IMR-90 (cell line): Measurements from ENCODE around the gene PPP1R16B. TPM values are rescaled to one million over a fixed set of nuclear protein-coding genes. Genes with fewer than 3 reads are reported as not detected.

Experiments
- ATAC-seq: fragments of 200-7000 bp; cut with Tn5 transposase; 2 replicates; pipeline ENCODE4 v1.9.1; 2020; ENCODE audit warnings: low read depth, mild to moderate bottlenecking, moderate library complexity
- BruUV-seq: library from RNA; stranded (reverse); fragments of 400-500 nt; replicated peaks from 2 replicates; lab custom pipeline; 2021; lab: Mats Ljungman, UMichigan
- CTCF ChIA-PET: fragments of 300-600 bp; formaldehyde crosslinking; extraction: SDS; loops from one replicate; lab custom pipeline; 2021; ENCODE audit warnings: antibody characterized with exemption; lab: Yijun Ruan, JAX
- POLR2A ChIA-PET: fragments of 300-600 bp; sonication (Branson Sonifier 250); formaldehyde crosslinking; loops from one replicate; lab custom pipeline; 2022; ENCODE audit warnings: antibody characterized with exemption; ENCODE audit not compliant: unreplicated experiment; lab: Charles Lee
- DNase-seq: peaks from one replicate; pipeline ENCODE4 v3.0.0; 2013
- H2AFZ ChIP-seq: replicated peaks from 2 replicates; pipeline ENCODE3; 2013; ENCODE audit warnings: low read length, mild to moderate bottlenecking; ENCODE audit not compliant: poor library complexity
- H2AK5ac ChIP-seq: 2 replicates; pipeline ENCODE4 v1.6.1; 2013; ENCODE audit warnings: low read depth, low read length, inconsistent platforms
- H2AK9ac ChIP-seq: replicated peaks from 2 replicates; pipeline ENCODE3; 2013; ENCODE audit warnings: mild to moderate bottlenecking, low read depth, low read length, moderate library complexity; ENCODE audit not compliant: poor library complexity
- H2BK120ac ChIP-seq: 2 replicates; pipeline ENCODE4 v1.6.1; 2013; ENCODE audit warnings: low read depth, low read length, inconsistent platforms
- H2BK15ac ChIP-seq: 3 replicates; pipeline ENCODE4 v1.6.1; 2013; ENCODE audit warnings: low read depth, low read length, inconsistent platforms
- H2BK20ac ChIP-seq: 2 replicates; pipeline ENCODE4 v1.6.1; 2013; ENCODE audit warnings: low read depth, mild to moderate bottlenecking, inconsistent platforms, low read length, moderate library complexity
- H2BK5ac ChIP-seq: 2 replicates; pipeline ENCODE4 v1.6.1; 2013; ENCODE audit warnings: mild to moderate bottlenecking, low read depth, low read length, inconsistent platforms; ENCODE audit not compliant: poor library complexity, severe bottlenecking
- H3K14ac ChIP-seq: replicated peaks from 2 replicates; pipeline ENCODE4 v1.6.1; 2013; ENCODE audit warnings: low read depth, low read length, inconsistent platforms
- H3K18ac ChIP-seq: 2 replicates; pipeline ENCODE4 v1.6.1; 2013; ENCODE audit warnings: low read depth, low read length, control low read depth
- H3K23ac ChIP-seq: 2 replicates; pipeline ENCODE4 v1.6.1; 2013; ENCODE audit warnings: low read depth, low read length, inconsistent platforms
- H3K27ac ChIP-seq: 2 replicates; pipeline ENCODE4 v1.5.1; 2013; ENCODE audit warnings: mild to moderate bottlenecking, control low read depth, low read length; ENCODE audit not compliant: insufficient read depth
- H3K27me3 ChIP-seq: 2 replicates; pipeline ENCODE4 v1.6.1; 2013; ENCODE audit warnings: low read length; ENCODE audit not compliant: control insufficient read depth, insufficient read depth
- H3K36me3 ChIP-seq: 2 replicates; pipeline ENCODE4 v1.6.1; 2013; ENCODE audit warnings: low read length, mixed read lengths; ENCODE audit not compliant: control insufficient read depth, insufficient read depth
- H3K4ac ChIP-seq: 2 replicates; pipeline ENCODE4 v1.6.1; 2013; ENCODE audit warnings: low read depth, low read length, inconsistent platforms
- H3K4me1 ChIP-seq: 2 replicates; pipeline ENCODE4 v1.6.1; 2013; ENCODE audit warnings: low read length, mixed read lengths; ENCODE audit not compliant: control insufficient read depth, insufficient read depth
- H3K4me2 ChIP-seq: 2 replicates; pipeline ENCODE4 v1.6.1; 2013; ENCODE audit warnings: low read depth, mild to moderate bottlenecking, control low read depth, low read length, moderate library complexity
- H3K4me3 ChIP-seq: 2 replicates; pipeline ENCODE4 v1.5.1; 2013; ENCODE audit warnings: low read depth, mild to moderate bottlenecking, control low read depth, low read length, moderate library complexity; ENCODE audit not compliant: insufficient read depth
- H3K56ac ChIP-seq: 2 replicates; pipeline ENCODE4 v1.6.1; 2013; ENCODE audit warnings: low read length, inconsistent platforms; ENCODE audit not compliant: insufficient read depth; ENCODE audit errors: extremely low read depth
- H3K79me1 ChIP-seq, 2 experiments: 2 replicates each; pipeline ENCODE4 v1.6.1; 2013; ENCODE audit warnings: low read length in 2 of 2, inconsistent platforms in 1 of 2, low read depth in 1 of 2
- H3K9ac ChIP-seq: 2 replicates; pipeline ENCODE4 v1.6.1; 2013; ENCODE audit warnings: low read depth, low read length, control low read depth
- H3K9me1 ChIP-seq: 2 replicates; pipeline ENCODE4 v1.6.1; 2013; ENCODE audit warnings: low read length, inconsistent platforms; ENCODE audit not compliant: insufficient read depth
- H3K9me3 ChIP-seq: 2 replicates; pipeline ENCODE4 v1.6.1; 2013; ENCODE audit warnings: low read length; ENCODE audit not compliant: control insufficient read depth, insufficient read depth
- H4K20me1 ChIP-seq: 2 replicates; pipeline ENCODE4 v1.6.1; 2013; ENCODE audit warnings: low read length, inconsistent platforms; ENCODE audit not compliant: insufficient read depth
- H4K5ac ChIP-seq: 2 replicates; pipeline ENCODE4 v1.6.1; 2013; ENCODE audit warnings: mild to moderate bottlenecking, low read depth, low read length, control low read depth
- H4K8ac ChIP-seq, 2 experiments: 2 replicates each; pipeline ENCODE4 v1.6.1; 2013; ENCODE audit warnings: low read depth in 2 of 2, low read length in 2 of 2, control low read depth in 1 of 2, inconsistent platforms in 1 of 2
- H4K91ac ChIP-seq: 2 replicates; pipeline ENCODE4 v1.6.1; 2013; ENCODE audit warnings: low read depth, low read length, inconsistent platforms; ENCODE audit not compliant: insufficient read depth
- CEBPB ChIP-seq: IDR thresholded peaks from 2 replicates; pipeline ENCODE4 v1.6.1; 2012; ENCODE audit warnings: low read depth, low read length, improper control_type of control experiment
- CHD1 ChIP-seq: IDR thresholded peaks from 2 replicates; pipeline ENCODE4 v1.6.1; 2012; ENCODE audit warnings: low read depth, low read length, improper control_type of control experiment
- CTCF ChIP-seq: conservative IDR thresholded peaks from 2 replicates; pipeline ENCODE4 v1.5.1; 2012; ENCODE audit warnings: mild to moderate bottlenecking, low read depth, low read length, improper control_type of control experiment
- ELK1 ChIP-seq: fragments of 150-350 bp; IDR thresholded peaks from 2 replicates; pipeline ENCODE4 v1.6.1; 2016; ENCODE audit warnings: low read depth, mild to moderate bottlenecking, low read length, moderate library complexity, borderline replicate concordance
- FOS ChIP-seq: fragments of 150-350 bp; IDR thresholded peaks from 2 replicates; pipeline ENCODE4 v1.6.1; 2016; ENCODE audit warnings: low read depth, low read length
- MAFK ChIP-seq: IDR thresholded peaks from 2 replicates; pipeline ENCODE4 v1.6.1; 2012; ENCODE audit warnings: low read depth, low read length, improper control_type of control experiment
- MAZ ChIP-seq: IDR thresholded peaks from 2 replicates; pipeline ENCODE4 v1.6.1; 2012; ENCODE audit warnings: low read depth, mild to moderate bottlenecking, low read length, improper control_type of control experiment, moderate library complexity, borderline replicate concordance
- MXI1 ChIP-seq: IDR thresholded peaks from 2 replicates; pipeline ENCODE4 v1.6.1; 2012; ENCODE audit warnings: low read depth, mild to moderate bottlenecking, low read length, moderate library complexity, borderline replicate concordance
- POLR2A ChIP-seq: IDR thresholded peaks from 2 replicates; pipeline ENCODE4 v1.6.1; 2012; ENCODE audit warnings: mild to moderate bottlenecking, low read depth, low read length
- RAD21 ChIP-seq: IDR thresholded peaks from 2 replicates; pipeline ENCODE4 v1.6.1; 2012; ENCODE audit warnings: low read length, improper control_type of control experiment
- RCOR1 ChIP-seq: IDR thresholded peaks from 2 replicates; pipeline ENCODE4 v1.6.1; 2012; ENCODE audit warnings: mild to moderate bottlenecking, low read length, improper control_type of control experiment; ENCODE audit not compliant: insufficient replicate concordance
- RFX5 ChIP-seq: IDR thresholded peaks from 2 replicates; pipeline ENCODE4 v1.8.0; 2012; ENCODE audit warnings: low read depth, mild to moderate bottlenecking, low read length, moderate library complexity
- USF2 ChIP-seq: fragments of 150-350 bp; IDR thresholded peaks from 2 replicates; pipeline ENCODE4 v1.6.1; 2017; ENCODE audit warnings: mild to moderate bottlenecking, antibody characterized with exemption, low read length, low read depth
- WGBS, 2 experiments: methylation state at CpG; one replicate each; pipeline versions ENCODE4 v1.1.5 to v1.1.7; 2013; ENCODE audit warnings: missing lambda C conversion rate in 2 of 2; ENCODE audit not compliant: insufficient read length in 1 of 2; ENCODE audit errors: extremely low coverage in 2 of 2; 5-methylcytosine and 5-hydroxymethylcytosine counted together
- dilution Hi-C: fragments of 300-500 bp; cut with HindIII; formaldehyde crosslinking; loops from one replicate; pipeline ENCODE4 v1.14.3; 2018; ENCODE audit warnings: low sequenced_read_pairs; ENCODE audit not compliant: unreplicated experiment
- in situ Hi-C: fragments of 300-500 bp; cut with MboI; formaldehyde crosslinking; loops from 3 replicates; pipeline ENCODE4 v1.14.3; 2019; ENCODE audit warnings: low sequenced_read_pairs, inconsistent platforms, mixed read lengths
- intact Hi-C: fragments of 100-400 bp; cut with micrococcal nuclease; formaldehyde crosslinking; loops from 2 replicates; pipeline ENCODE4 v1.10.0; 2022
- polyA plus RNA-seq, 3 experiments: library from polyadenylated mRNA; depleted of rRNA; stranded (reverse); fragments of >200 nt; gene quantifications; 2 replicates each; pipeline ENCODE4 v1.2.3, GENCODE V29; 2012; ENCODE audit warnings: low replicate concordance in 1 of 3
- total RNA-seq: library from RNA; depleted of rRNA; stranded (reverse); fragments of >200 nt; gene quantifications from 2 replicates; pipeline ENCODE4 v1.2.3, GENCODE V29; 2012

The PPP1R16B gene
- total and polyA plus RNA-seq, 2 of the 4 experiments (the other 2 are of a cell fraction) = not detected

GRCh38 chr20:38889792-38890496 lies 84.4 kb downstream of the PPP1R16B start:
- DNase-seq (no peak), ATAC-seq (no peak)
- H3K23ac ChIP-seq = no peak overlapping the region
- no peak overlapping the region for H3K4ac ChIP-seq
- H2AK5ac ChIP-seq = no peak overlapping the region
- H3K9me3 ChIP-seq = no peaks in the 10 kb centered on the region
- no peak overlapping the region for H4K5ac ChIP-seq
- H2AFZ ChIP-seq = peak overlapping the region; percentile 5
- no TSS peak for BruUV-seq
- no peak overlapping the region for H3K4me3 ChIP-seq
- H3K36me3 ChIP-seq = no peaks in the 10 kb centered on the region
- no peak overlapping the region for H3K14ac ChIP-seq
- H3K56ac ChIP-seq = no peak overlapping the region
- H3K27me3 ChIP-seq = peaks cover 20% of the 10 kb centered on the region
- no peak overlapping the region for H4K91ac ChIP-seq
- H3K4me2 ChIP-seq = no peak overlapping the region
- TF ChIP-seq ELK1 (no peak), USF2 (no peak), MXI1 (no peak), MAFK (no peak), POLR2A (no peak), RCOR1 (no peak), RAD21 (no peak), CHD1 (no peak), MAZ (no peak), CEBPB (no peak), FOS (no peak), RFX5 (no peak), CTCF (no peak)
- ChIA-PET POLR2A (no interaction called here), CTCF (no interaction called here)
- dilution Hi-C loops (no loop called here), intact Hi-C loops (no loop called here), in situ Hi-C loops (loop anchor here (10.0 kb wide), 1 partner anchor 245 kb away; no protein-coding TSS in a partner anchor)
- H3K27ac ChIP-seq = no peak overlapping the region
- 27% methylated on average over 4 of the region's 13 CpGs; no CpG with 5 or more reads in 1 of the 2 experiments for WGBS, 2 experiments
- H3K18ac ChIP-seq = no peak overlapping the region
- no peak overlapping the region for H2AK9ac ChIP-seq
- H3K4me1 ChIP-seq = no peaks in the 10 kb centered on the region
- no peak overlapping the region for H2BK15ac ChIP-seq
- no peak overlapping the region for H4K8ac ChIP-seq
- H2BK120ac ChIP-seq = no peak overlapping the region
- no peak overlapping the region for H2BK5ac ChIP-seq
- no peaks in the 10 kb centered on the region for H3K79me1 ChIP-seq
- H2BK20ac ChIP-seq = no peak overlapping the region
- no peaks in the 10 kb centered on the region for H3K9me1 ChIP-seq
- H4K20me1 ChIP-seq = no peaks in the 10 kb centered on the region
- H3K9ac ChIP-seq = no peak overlapping the region
